DOHH2 (cell line): ENCODE data around the gene CLPX.

Source experiments
- CTCF ChIP-seq: fragments of 200-600 bp; sonication (generic); IDR thresholded peaks from one replicate; pipeline ENCODE4 v1.5.1; 2014; ENCODE audit warnings: antibody characterized with exemption, mild to moderate bottlenecking, low read depth, low read length; ENCODE audit not compliant: poor library complexity, severe bottlenecking
- EZH2phosphoT487 ChIP-seq: fragments of 200-600 bp; sonication (generic); IDR thresholded peaks from 2 replicates; pipeline ENCODE4 v1.6.1; 2017; ENCODE audit warnings: borderline replicate concordance, mild to moderate bottlenecking, antibody characterized with exemption, low read length, moderate library complexity, mixed read lengths

DNA sequence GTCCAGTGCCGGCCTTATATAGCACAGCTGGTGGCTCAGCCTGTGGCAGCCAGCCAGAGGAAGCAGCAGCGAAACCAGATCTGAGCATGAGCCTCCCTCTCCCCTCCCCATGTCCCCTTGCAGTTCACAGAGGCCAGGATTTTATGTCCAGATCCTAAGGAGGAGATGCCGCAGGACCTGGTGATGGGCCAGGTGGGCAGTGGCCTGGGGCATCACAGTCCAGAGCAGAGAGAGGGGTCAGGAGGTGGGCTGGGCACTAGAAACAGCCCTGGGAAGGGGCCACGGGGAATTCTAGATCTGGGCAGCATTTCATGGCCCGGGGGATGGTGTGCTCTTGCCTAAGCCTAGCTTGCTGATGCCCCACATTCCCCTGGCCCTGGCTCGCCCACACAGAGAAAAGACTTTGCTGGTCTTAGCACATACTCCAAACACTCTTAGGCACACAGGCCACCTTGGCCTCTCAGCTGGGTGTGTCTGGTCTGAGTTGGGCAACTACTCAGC, 26.4 kb upstream of the CLPX start:
- TF ChIP-seq CTCF, result no peak
- TF ChIP-seq EZH2phosphoT487, result no peak
